ENCODE results near the gene KATNA1.

- TF ChIP-seq CTCF (IDR thresholded peaks at IDR 0.05) (no peak), POLR2A (IDR thresholded peaks at IDR 0.05) (no peak)
Measured at GRCh38 chr6:149558029-149558428, 90.5 kb downstream of the KATNA1 start.

Measured in testis (tissue), 2 donors.